HG02798 (cell line): ENCODE data around the gene USP3.
"Not testable (repeated sequence)": the region's sequence is repeated elsewhere in the genome, so short reads cannot be mapped to it uniquely, and the experiment has no call there.

Source experiments
- ATAC-seq: cut with Tn5 transposase; IDR thresholded peaks from one replicate; pipeline ENCODE4 v1.9.1; 2021; ENCODE audit warnings: mild to moderate bottlenecking; ENCODE audit not compliant: unreplicated experiment, poor library complexity

The USP3 gene

GRCh38 chr15:63532307-63532744 lies 27.9 kb downstream of the USP3 start:
- no peak for ATAC-seq

GRCh38 chr15:63534888-63535287 lies 30.5 kb downstream of the USP3 start:
- not testable (repeated sequence) for ATAC-seq

GRCh38 chr15:63535689-63536088 lies 31.3 kb downstream of the USP3 start:
- no peak for ATAC-seq

- ATAC-seq: no peak
Measured at GRCh38 chr15:63538876-63539275, 34.5 kb downstream of the USP3 start.

GRCh38 chr15:63539521-63539920 lies 35.1 kb downstream of the USP3 start:
- no peak for ATAC-seq

DNA sequence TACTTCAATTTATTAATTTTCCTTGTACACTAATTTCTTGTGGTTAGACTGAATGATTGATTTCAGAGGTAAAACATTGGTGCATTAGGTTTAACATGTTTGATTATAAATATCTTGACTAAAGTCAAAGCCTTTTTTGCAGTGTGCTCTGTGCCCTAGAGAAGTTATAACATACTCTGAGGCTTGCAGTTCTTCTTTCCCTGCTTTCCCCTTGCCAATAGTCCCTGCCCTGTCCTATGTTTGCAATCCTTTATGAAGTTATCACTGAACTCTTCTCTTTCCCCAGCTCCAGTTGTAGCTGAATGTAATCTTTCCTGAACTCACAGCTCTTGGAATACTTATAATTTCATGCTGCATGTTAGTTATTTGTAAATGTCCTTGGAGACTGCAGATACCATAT lies 35.6 kb downstream of the USP3 start:
- ATAC-seq: no peak

DNA sequence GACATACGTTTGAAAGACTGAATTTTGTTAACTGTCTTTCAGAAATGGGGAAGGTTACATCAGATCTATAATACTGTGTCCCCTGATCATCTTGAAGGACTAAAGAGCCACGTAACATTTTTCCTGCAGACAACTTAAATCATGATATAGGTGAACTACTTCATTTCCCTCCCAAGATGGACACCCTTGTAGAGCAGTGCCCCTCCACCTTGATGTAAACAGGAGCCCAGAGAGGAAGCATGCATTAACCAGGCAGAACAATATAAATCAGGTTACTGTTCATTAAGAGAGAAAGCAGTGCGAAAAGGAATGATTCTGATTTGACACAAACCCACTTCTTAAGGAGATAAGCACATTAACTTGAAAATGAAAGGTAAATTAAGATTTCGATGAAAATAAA lies 36.1 kb downstream of the USP3 start:
- no peak for ATAC-seq

GRCh38 chr15:63544258-63545026 lies 40.0 kb downstream of the USP3 start:
- ATAC-seq: no peak

- ATAC-seq: no peak
Measured at GRCh38 chr15:63545520-63545919, 41.1 kb downstream of the USP3 start.

DNA sequence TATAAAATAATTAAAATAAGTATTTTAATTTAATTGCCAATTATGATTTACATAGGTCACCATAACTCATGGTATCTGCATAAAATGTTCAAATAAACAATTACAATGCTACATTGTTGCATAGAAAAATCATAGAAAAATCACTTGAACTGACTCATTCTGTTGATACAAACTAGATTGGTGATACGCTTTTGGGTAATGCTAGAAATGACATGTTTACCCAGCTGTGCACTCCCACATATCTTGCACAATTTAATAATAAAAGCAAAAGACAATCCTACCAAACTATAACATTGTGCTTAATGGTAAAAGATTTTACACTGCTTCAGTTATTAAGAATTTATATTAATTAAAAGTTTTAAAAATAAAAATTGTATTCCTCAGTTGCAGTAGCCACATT lies 47.0 kb downstream of the USP3 start:
- ATAC-seq: no peak

GRCh38 chr15:63553388-63553791 lies 49.0 kb downstream of the USP3 start:
- ATAC-seq: no peak

DNA sequence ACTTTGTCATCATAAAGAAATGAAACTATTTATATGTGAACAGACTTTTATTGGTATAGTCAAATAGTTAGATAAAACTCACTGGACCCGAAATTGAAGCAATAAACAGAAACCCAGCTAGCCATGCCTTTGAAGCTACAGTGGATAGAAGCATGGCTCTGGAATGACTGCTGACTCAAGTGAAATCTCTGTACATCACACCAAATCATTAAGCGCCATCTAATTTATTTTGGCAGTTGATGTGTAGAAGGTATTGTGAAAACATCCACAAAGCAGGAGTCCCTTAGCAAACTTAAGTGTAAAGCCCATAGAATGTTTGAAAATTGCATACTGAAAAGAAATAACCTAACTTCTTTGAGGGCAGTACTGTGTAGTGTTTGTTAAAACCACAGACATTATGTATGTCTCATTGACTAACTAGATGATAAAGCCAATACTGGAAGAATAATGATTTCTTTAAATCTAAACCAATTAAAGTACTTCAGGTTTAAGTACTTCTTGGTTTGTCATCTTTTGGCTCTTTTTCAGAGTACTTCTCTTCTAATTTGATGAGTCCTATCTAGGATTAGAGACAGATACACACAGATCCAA lies 50.0 kb downstream of the USP3 start:
- no peak for ATAC-seq

DNA sequence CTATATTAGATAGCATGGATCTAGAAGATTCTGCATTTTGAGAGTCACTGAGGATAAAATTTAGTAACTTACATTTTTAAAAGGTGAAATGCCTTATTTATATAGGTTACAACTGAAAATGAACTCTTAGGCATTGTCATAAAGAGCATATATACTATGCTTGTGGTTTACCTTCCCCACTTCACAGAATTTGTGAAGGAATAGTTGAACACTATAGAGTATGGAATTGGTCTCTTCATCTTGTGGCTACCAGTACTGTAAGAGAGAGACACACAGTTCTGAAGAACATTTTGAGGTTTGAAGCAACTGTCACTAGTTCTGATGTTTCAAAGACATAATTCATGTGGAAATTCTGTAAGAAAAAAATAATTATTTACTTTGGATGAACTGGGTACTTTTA lies 51.1 kb downstream of the USP3 start:
- ATAC-seq: no peak

DNA sequence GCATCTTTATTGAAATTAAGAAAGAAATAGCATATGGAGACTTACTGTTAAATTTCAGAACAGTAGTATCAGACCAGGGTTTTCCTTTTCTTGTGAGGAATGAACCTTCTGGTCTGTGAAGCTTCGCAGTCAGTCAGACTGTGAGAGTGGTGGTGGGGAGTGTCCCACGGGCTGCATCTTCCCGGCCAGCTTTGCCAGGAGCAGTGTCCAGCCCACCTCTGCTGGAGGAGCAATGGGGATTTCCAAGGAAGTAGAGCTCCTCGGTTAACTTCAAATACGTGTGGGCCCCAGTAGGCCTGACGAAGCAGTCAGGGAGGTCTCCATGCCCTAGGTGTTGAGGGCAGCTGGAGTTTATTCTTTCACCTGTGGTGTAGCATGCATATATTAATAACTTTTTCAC lies 51.9 kb downstream of the USP3 start:
- no peak for ATAC-seq

- no peak for ATAC-seq
Measured at GRCh38 chr15:63556736-63557135, 52.3 kb downstream of the USP3 start.

GRCh38 chr15:63559753-63560152 lies 55.4 kb downstream of the USP3 start:
- ATAC-seq: no peak

- no peak for ATAC-seq
Measured at GRCh38 chr15:63560741-63561448, 56.5 kb downstream of the USP3 start.

DNA sequence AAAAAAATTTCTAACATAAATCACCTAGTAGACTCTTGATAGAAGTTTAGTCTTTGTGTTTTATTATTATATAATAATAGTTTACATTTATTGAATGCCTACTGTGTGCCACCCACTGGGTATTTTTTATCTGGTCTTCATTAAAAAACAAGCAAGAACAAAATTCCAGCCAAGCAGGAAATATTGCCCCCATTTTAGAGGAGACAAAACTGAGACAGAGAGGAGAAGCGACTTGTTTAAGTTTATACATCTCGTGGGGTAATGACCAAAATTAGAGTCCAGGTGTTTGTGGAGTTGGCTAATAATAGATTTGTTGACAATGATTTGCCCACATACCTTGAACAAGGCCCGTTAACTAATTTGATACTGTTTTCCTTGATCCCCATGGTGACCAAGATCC lies 59.7 kb downstream of the USP3 start:
- no peak for ATAC-seq

- ATAC-seq: no peak
Measured at GRCh38 chr15:63565536-63566186, 61.3 kb downstream of the USP3 start.

- ATAC-seq: no peak
Measured at GRCh38 chr15:63572749-63573464, 68.5 kb downstream of the USP3 start.
